K562 (cell line): ENCODE measurements around the gene POLR2L. TPM values are rescaled to one million over a fixed set of nuclear protein-coding genes. Genes with fewer than 3 reads are reported as not detected.

Source experiments
- BCOR ChIP-seq: fragments of 450-650 bp; IDR thresholded peaks from 2 replicates; pipeline ENCODE4 v1.6.1; 2016
- CBX5 ChIP-seq: IDR thresholded peaks from 2 replicates; pipeline ENCODE4 v1.6.1; 2014; ENCODE audit warnings: low read depth, borderline replicate concordance
- CEBPB ChIP-seq: fragments of 450-650 bp; IDR thresholded peaks from 2 replicates; pipeline ENCODE4 v1.6.1; 2016; ENCODE audit warnings: missing genetic modification characterization, missing compliant biosample characterization
- CGGBP1 ChIP-seq: fragments of 250-450 bp; sonication (Bioruptor Pico); IDR thresholded peaks from 2 replicates; pipeline ENCODE4 v1.9.0; 2021; ENCODE audit warnings: mild to moderate bottlenecking
- DACH1 ChIP-seq: fragments of 450-650 bp; IDR thresholded peaks from 2 replicates; pipeline ENCODE4 v1.6.1; 2018; ENCODE audit not compliant: partially characterized antibody
- HEY1 ChIP-seq: fragments of 250-450 bp; sonication (Bioruptor Pico); IDR thresholded peaks from 2 replicates; pipeline ENCODE4 v1.5.0; 2020; ENCODE audit warnings: mild to moderate bottlenecking, moderate library complexity, borderline replicate concordance
- HNRNPUL1 ChIP-seq: fragments of 200-400 bp; formaldehyde crosslinking; IDR thresholded peaks from 2 replicates; pipeline ENCODE4 v1.6.1; 2017; ENCODE audit warnings: low read length
- KLF13 ChIP-seq: fragments of 450-650 bp; IDR thresholded peaks from 2 replicates; pipeline ENCODE4 v1.6.1; 2016; ENCODE audit warnings: missing genetic modification characterization, low read depth, mild to moderate bottlenecking, missing compliant biosample characterization, moderate library complexity, borderline replicate concordance
- PHB ChIP-seq: fragments of 250-450 bp; sonication (Bioruptor Pico); IDR thresholded peaks from 2 replicates; pipeline ENCODE4 v1.5.0; 2021
- PML ChIP-seq: IDR thresholded peaks from 2 replicates; pipeline ENCODE4 v1.6.1; 2012; ENCODE audit warnings: low read length, inconsistent platforms
- RHOXF2B ChIP-seq: fragments of 250-450 bp; sonication (Bioruptor Pico); conservative IDR thresholded peaks from 2 replicates; pipeline ENCODE4 v1.5.1; 2021
- SUPT5H ChIP-seq: fragments of 450-650 bp; IDR thresholded peaks from 2 replicates; pipeline ENCODE4 v1.6.1; 2016
- TBP ChIP-seq: optimal IDR thresholded peaks from 2 replicates; pipeline ENCODE3; 2011; ENCODE audit warnings: low read depth, low read length, improper control_type of control experiment
- ZBED1 ChIP-seq: IDR thresholded peaks from 2 replicates; pipeline ENCODE4 v1.6.1; 2014
- ZC3H11A ChIP-seq: IDR thresholded peaks from 2 replicates; pipeline ENCODE4 v1.6.1; 2012; ENCODE audit warnings: low read depth, low read length, improper control_type of control experiment
- ZEB2 ChIP-seq: fragments of 450-650 bp; IDR thresholded peaks from 2 replicates; pipeline ENCODE4 v1.6.1; 2016
- ZNF395 ChIP-seq: fragments of 200-800 bp; sonication (Bioruptor generic); IDR thresholded peaks from 2 replicates; pipeline ENCODE4 v1.6.1; 2017; ENCODE audit warnings: missing genetic modification characterization, missing compliant biosample characterization
- ZNF436 ChIP-seq: fragments of 250-450, 450-650 bp; sonication (Bioruptor Pico); formaldehyde crosslinking; IDR thresholded peaks from 2 replicates; pipeline ENCODE4 v1.7.0; 2020; ENCODE audit warnings: mild to moderate bottlenecking
- polyA plus RNA-seq, 8 experiments: library from polyadenylated mRNA; depleted of rRNA in 4 of 8; stranded (reverse) in 5 of 8; unstranded in 3 of 8; fragments of >200 nt; fragmentation: Nextera tagmentation in 2 of 8; fragmentation: Illumina TruSeq in 1 of 8; extraction: Ambion mirVana in 2 of 8; extraction: Trizol in 1 of 8; gene quantifications; 2 replicates each; pipeline versions ENCODE4 v1.2.1 to v1.2.3, GENCODE V29; 2011 to 2014; ENCODE audit warnings: inconsistent platforms in 1 of 8, missing spikeins in 1 of 8
- total RNA-seq, 7 experiments: library from RNA; depleted of rRNA in 6 of 7; stranded (reverse); fragments of >200 nt in 6 of 7; fragmentation: Illumina TruSeq in 2 of 7; extraction: Trizol in 2 of 7; gene quantifications; 2 replicates each; pipeline versions ENCODE4 v1.2.1 to v1.2.3, GENCODE V29; 2011 to 2021; ENCODE audit warnings: low replicate concordance in 1 of 7
- TF ChIP-seq, protein P1 (sequence below), 2 experiments: fragments of 150-350 bp in 1 of 2; IDR thresholded peaks; 2 replicates each; pipeline ENCODE4 v1.6.1; 2012 to 2016; ENCODE audit warnings: low read depth in 2 of 2, low read length in 2 of 2, mild to moderate bottlenecking in 1 of 2, moderate library complexity in 1 of 2
- TF ChIP-seq, protein P2 (sequence below): fragments of 450-650 bp; formaldehyde crosslinking; IDR thresholded peaks from 2 replicates; pipeline ENCODE4 v1.4.0; 2022; ENCODE audit warnings: missing genetic modification characterization
- TF ChIP-seq, protein P3 (sequence below): sonication (generic); formaldehyde crosslinking; IDR thresholded peaks from 2 replicates; pipeline ENCODE4 v1.8.1; 2023; ENCODE audit warnings: mild to moderate bottlenecking, missing genetic modification reagents

Gene POLR2L
- total and polyA plus RNA-seq, 9 of the 15 experiments (the other 6 are each of a cell fraction or from before 2014, with no cell fraction given) = 38.3 to 688 (median 108) TPM

DNA sequence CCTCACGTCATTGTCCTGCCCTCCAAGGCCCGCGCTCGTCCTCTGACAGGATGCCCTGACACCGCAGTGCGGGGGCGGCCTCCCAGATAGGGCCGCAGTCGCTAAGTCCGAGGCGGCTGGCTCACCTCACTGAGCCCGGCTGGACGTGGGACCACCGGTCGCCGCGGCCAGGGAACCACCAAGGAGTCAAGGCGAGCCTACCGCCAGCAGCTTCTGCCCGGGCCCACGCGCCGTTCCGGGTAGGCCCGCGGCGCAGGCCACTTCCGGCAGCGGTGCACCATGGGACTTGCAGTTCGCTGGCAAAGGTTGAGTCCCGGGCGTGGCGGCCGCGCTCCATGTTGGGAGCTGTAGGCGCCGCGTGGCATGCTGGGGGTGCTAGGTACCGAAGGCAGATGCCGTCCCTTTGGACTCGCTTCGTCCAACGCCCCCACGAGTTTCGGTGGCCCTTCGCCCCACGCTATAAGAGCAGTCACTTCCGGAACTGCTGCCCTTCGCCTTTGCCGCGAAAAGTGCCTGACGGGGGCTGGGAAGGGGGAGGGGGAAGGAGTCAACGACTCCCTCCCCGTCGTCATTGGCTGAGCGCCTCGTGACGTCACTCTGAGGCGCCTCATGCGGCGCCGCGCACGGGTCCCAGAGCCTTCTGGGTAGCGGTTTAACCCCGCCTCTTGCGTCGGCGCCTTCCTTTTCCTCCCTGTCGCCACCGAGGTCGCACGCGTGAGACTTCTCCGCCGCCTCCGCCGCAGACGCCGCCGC, 32.9 kb downstream of the POLR2L start, which contains the start of gene RPLP2 (continued):
- TF ChIP-seq, protein P1, sequence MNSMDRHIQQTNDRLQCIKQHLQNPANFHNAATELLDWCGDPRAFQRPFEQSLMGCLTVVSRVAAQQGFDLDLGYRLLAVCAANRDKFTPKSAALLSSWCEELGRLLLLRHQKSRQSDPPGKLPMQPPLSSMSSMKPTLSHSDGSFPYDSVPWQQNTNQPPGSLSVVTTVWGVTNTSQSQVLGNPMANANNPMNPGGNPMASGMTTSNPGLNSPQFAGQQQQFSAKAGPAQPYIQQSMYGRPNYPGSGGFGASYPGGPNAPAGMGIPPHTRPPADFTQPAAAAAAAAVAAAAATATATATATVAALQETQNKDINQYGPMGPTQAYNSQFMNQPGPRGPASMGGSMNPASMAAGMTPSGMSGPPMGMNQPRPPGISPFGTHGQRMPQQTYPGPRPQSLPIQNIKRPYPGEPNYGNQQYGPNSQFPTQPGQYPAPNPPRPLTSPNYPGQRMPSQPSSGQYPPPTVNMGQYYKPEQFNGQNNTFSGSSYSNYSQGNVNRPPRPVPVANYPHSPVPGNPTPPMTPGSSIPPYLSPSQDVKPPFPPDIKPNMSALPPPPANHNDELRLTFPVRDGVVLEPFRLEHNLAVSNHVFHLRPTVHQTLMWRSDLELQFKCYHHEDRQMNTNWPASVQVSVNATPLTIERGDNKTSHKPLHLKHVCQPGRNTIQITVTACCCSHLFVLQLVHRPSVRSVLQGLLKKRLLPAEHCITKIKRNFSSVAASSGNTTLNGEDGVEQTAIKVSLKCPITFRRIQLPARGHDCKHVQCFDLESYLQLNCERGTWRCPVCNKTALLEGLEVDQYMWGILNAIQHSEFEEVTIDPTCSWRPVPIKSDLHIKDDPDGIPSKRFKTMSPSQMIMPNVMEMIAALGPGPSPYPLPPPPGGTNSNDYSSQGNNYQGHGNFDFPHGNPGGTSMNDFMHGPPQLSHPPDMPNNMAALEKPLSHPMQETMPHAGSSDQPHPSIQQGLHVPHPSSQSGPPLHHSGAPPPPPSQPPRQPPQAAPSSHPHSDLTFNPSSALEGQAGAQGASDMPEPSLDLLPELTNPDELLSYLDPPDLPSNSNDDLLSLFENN (IDR thresholded peaks at IDR 0.05; ENCODE audit: low read depth in 2 of 2, low read length in 2 of 2) = no peak; a peak in 1 of 4 replicates
- TF ChIP-seq BCOR (no peak; the same call in 1 of the 2 replicates), HEY1 (CRISPR knock-in tag) (no peak), KLF13 (tag) (no peak), PML (no peak), ZNF436 (CRISPR knock-in tag) (no peak), SUPT5H (peak; percentile 87), ZC3H11A (0 out of 2 replicates have a peak, but pooled peaks have one; percentile 30), CEBPB (no peak), ZBED1 (peak; percentile 67; the same call in 1 of the 2 replicates), PHB (CRISPR knock-in tag) (no peak), TBP (peak; percentile 98), CGGBP1 (no peak), HNRNPUL1 (no peak), DACH1 (no peak), RHOXF2B (CRISPR knock-in tag) (no peak), ZEB2 (no peak), CBX5 (no peak), ZNF395 (CRISPR knock-in tag) (peak; percentile 97)
- TF ChIP-seq, protein P2, sequence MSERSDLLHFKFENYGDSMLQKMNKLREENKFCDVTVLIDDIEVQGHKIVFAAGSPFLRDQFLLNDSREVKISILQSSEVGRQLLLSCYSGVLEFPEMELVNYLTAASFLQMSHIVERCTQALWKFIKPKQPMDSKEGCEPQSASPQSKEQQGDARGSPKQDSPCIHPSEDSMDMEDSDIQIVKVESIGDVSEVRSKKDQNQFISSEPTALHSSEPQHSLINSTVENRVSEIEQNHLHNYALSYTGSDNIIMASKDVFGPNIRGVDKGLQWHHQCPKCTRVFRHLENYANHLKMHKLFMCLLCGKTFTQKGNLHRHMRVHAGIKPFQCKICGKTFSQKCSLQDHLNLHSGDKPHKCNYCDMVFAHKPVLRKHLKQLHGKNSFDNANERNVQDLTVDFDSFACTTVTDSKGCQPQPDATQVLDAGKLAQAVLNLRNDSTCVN (CRISPR knock-in tag) = no peak
- TF ChIP-seq, protein P3, sequence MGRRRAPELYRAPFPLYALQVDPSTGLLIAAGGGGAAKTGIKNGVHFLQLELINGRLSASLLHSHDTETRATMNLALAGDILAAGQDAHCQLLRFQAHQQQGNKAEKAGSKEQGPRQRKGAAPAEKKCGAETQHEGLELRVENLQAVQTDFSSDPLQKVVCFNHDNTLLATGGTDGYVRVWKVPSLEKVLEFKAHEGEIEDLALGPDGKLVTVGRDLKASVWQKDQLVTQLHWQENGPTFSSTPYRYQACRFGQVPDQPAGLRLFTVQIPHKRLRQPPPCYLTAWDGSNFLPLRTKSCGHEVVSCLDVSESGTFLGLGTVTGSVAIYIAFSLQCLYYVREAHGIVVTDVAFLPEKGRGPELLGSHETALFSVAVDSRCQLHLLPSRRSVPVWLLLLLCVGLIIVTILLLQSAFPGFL (CRISPR knock-in tag) = no peak
